GM12801 (cell line): ENCODE data around the gene CLSTN2.

Source experiments
- CTCF ChIP-seq: IDR thresholded peaks from one replicate; pipeline ENCODE4 v1.5.1; 2011; ENCODE audit warnings: control low read depth; ENCODE audit not compliant: insufficient read length; ENCODE audit errors: extremely low read depth

CLSTN2 gene

GRCh38 chr3:139935016-139935865 lies at the start of gene CLSTN2:
Gene CLSTN2, plus strand, starts transcription at chr3:139935185.
- no peak for TF ChIP-seq CTCF

- TF ChIP-seq CTCF = no peak
Observed at GRCh38 chr3:139887431-139887830, 47.6 kb upstream of the CLSTN2 start.

- no peak for TF ChIP-seq CTCF
Observed at GRCh38 chr3:139888561-139889140, 46.3 kb upstream of the CLSTN2 start.

- TF ChIP-seq CTCF = no peak
Observed at GRCh38 chr3:139893267-139893962, 41.6 kb upstream of the CLSTN2 start.

- TF ChIP-seq CTCF = no peak
Observed at GRCh38 chr3:139893963-139894642, 40.9 kb upstream of the CLSTN2 start.

GRCh38 chr3:139894643-139894989 lies 40.4 kb upstream of the CLSTN2 start:
- TF ChIP-seq CTCF = no peak

GRCh38 chr3:139897759-139898158 lies 37.2 kb upstream of the CLSTN2 start:
- TF ChIP-seq CTCF = no peak
